GM23248 (cell line): ENCODE data around the gene SPTBN4.

ENCODE experiments used
- EZH2 ChIP-seq: fragments of 200-600 bp; sonication (generic); IDR thresholded peaks from 2 replicates; pipeline ENCODE4 v1.6.1; 2018; ENCODE audit warnings: antibody characterized with exemption, mild to moderate bottlenecking; ENCODE audit not compliant: insufficient read depth, poor library complexity, severe bottlenecking
- EZH2phosphoT487 ChIP-seq: fragments of 200-600 bp; sonication (generic); IDR thresholded peaks from 2 replicates; pipeline ENCODE4 v1.6.1; 2018; ENCODE audit warnings: antibody characterized with exemption, moderate library complexity, mild to moderate bottlenecking, low read depth; ENCODE audit not compliant: insufficient read depth

DNA sequence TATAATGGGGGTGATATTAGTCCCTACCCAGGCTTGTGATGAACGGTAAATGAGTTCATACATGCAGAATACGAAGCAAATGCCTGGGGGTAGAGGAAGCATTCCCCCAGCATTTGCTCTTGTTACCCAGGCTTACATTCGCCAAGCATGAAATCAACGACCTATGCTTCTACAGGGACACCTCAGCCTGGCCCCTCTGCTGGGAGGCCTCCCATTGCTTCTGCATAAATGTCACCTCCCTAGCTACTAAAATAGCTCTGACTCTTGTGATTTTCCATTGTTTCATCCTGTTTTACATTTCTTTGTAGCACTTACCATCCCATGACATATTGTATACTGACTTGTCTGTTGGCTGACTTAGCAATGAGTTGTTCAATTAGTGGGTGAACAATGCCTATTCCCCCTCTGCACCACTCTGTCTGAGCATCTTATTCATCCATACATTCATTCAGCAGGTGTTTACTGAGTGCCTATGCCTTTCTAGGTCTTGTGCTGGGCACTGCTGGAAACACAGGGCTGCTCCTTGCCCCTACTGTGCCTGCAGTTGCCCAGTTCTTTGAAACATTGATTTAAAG, 47.0 kb downstream of the SPTBN4 start:
- TF ChIP-seq EZH2 (no peak), EZH2phosphoT487 (no peak)
